Ishikawa (cell line): ENCODE measurements around the gene GRIK4.

ENCODE experiments used
- CEBPB ChIP-seq: IDR thresholded peaks from 2 replicates; pipeline ENCODE4 v1.6.1; 2012
- CREB1 ChIP-seq: IDR thresholded peaks from 2 replicates; pipeline ENCODE4 v1.6.1; 2012; ENCODE audit warnings: low read depth
- EGR1 ChIP-seq: IDR thresholded peaks from 2 replicates; pipeline ENCODE4 v1.6.1; 2012
- EP300 ChIP-seq: IDR thresholded peaks from 2 replicates; pipeline ENCODE4 v1.6.1; 2012; ENCODE audit warnings: borderline replicate concordance
- MAX ChIP-seq: IDR thresholded peaks from 2 replicates; pipeline ENCODE4 v1.6.1; 2012
- RAD21 ChIP-seq: IDR thresholded peaks from 2 replicates; pipeline ENCODE4 v1.6.1; 2012; ENCODE audit warnings: low read depth
- REST ChIP-seq: IDR thresholded peaks from 2 replicates; pipeline ENCODE4 v1.6.1; 2012; ENCODE audit warnings: low read depth, mild to moderate bottlenecking

GRCh38 chr11:120771551-120772060, 260.1 kb downstream of the GRIK4 start:
- TF ChIP-seq CREB1 (no peak), EP300 (no peak), RAD21 (no peak), REST (no peak), MAX (no peak), CEBPB (no peak), EGR1 (no peak)
